DOHH2 (cell line): ENCODE measurements around the gene CHST13.

ENCODE experiments used
- EZH2phosphoT487 ChIP-seq: fragments of 200-600 bp; sonication (generic); IDR thresholded peaks from 2 replicates; pipeline ENCODE4 v1.6.1; 2017; ENCODE audit warnings: borderline replicate concordance, mild to moderate bottlenecking, antibody characterized with exemption, low read length, moderate library complexity, mixed read lengths
- TF ChIP-seq, protein P1 (sequence below): fragments of 200-600 bp; sonication (generic); IDR thresholded peaks from one replicate; pipeline ENCODE4 v1.5.1; 2014; ENCODE audit warnings: antibody characterized with exemption, mild to moderate bottlenecking, low read depth, low read length; ENCODE audit not compliant: poor library complexity, severe bottlenecking

- TF ChIP-seq, protein P1, sequence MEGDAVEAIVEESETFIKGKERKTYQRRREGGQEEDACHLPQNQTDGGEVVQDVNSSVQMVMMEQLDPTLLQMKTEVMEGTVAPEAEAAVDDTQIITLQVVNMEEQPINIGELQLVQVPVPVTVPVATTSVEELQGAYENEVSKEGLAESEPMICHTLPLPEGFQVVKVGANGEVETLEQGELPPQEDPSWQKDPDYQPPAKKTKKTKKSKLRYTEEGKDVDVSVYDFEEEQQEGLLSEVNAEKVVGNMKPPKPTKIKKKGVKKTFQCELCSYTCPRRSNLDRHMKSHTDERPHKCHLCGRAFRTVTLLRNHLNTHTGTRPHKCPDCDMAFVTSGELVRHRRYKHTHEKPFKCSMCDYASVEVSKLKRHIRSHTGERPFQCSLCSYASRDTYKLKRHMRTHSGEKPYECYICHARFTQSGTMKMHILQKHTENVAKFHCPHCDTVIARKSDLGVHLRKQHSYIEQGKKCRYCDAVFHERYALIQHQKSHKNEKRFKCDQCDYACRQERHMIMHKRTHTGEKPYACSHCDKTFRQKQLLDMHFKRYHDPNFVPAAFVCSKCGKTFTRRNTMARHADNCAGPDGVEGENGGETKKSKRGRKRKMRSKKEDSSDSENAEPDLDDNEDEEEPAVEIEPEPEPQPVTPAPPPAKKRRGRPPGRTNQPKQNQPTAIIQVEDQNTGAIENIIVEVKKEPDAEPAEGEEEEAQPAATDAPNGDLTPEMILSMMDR: no peak
- TF ChIP-seq EZH2phosphoT487: no peak
These were observed 25.0 kb upstream of the CHST13 start for GRCh38 chr3:126498929-126499328.
